MV-4-11 (cell line): ENCODE data around the gene MAGI1.
A peak's percentile ranks its signal among the peaks of the same experiment; 100 is the strongest.

Experiments
- DNase-seq: peaks from one replicate; lab custom pipeline; 2025; lab: John Stamatoyannopoulos, UW

MAGI1 gene

GRCh38 chr3:65831733-65832425 is 206.8 kb downstream of the MAGI1 start:
- no peak for DNase-seq

DNA sequence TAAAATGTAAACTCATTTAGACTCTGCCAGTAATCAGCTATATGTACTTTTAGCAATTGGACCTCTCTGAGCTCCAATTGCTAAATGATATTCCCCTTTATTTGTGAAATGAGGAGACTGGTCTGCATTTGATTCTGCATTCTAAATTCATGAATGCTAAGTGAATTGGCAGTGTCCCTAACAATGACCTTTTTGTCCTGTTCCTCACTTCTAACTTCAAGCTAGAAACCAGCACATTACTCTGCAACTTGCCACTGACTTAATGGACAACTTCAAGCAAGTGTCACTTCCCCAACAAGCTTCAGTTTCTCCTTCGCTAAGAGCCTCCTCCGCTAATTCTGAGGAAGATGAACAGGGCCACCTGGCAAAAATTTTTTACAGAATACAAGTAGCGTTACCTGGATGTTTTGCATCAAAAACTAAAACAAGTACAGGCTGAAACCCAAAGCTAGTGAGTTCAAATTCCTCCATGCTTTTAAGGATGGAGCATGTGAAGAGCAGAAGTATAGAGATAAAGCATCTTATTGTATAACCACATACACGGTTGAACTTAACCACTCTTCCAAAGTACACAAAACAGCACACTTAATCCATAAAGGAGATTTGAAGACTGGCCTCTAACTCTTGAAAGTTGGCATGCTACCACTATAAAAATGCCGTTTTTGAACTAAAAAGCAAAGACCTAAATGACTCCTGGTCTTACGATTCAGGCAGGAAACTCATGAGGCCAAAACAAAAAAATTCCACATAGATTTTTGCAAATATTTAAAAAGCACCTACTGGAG is 207.6 kb downstream of the MAGI1 start:
- DNase-seq: peak; percentile 1

- DNase-seq: no peak
Measured at GRCh38 chr3:65829228-65829627, 209.5 kb downstream of the MAGI1 start.

GRCh38 chr3:65828706-65829105 is 210.0 kb downstream of the MAGI1 start:
- DNase-seq: peak; percentile 21

DNA sequence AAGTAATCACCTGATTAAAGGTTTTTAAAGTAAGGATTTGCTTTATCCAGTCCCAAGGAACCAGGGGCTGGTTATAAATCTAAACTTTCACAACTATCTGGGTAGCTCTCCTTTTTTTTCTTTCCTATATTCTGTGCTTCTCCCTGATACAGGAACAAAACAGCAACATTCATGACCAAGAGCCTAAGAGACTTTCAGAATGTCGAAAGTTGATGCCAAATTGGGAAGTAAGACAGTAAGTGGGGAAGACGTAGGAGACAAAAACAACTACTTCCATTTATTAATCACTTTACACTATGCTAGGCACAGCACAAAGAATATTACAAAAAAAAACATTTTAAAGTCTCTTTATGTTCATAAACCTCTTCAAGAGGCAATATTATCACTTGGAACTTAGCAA is 211.6 kb downstream of the MAGI1 start:
- peak; percentile 60 for DNase-seq

GRCh38 chr3:65824166-65824565 is 214.6 kb downstream of the MAGI1 start:
- DNase-seq: no peak

DNA sequence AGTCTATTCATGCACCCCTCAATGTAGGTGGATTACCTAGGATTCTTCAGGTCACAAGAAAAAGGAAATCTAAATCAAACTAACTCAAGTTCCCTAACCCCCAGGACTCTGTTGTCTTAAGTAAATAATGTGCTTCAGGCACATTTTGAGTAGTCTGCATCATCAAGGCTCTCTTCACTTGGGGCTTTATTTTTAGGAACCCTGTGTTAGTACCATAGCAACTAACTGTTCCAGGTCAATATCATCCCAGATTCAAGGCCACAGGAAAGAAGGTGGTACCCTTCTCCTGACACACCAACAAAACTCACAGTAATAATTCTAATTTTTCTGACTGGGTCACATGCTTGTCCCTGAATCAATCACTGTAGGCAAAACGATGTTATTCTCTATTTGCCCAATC is 218.1 kb downstream of the MAGI1 start:
- DNase-seq: no peak

GRCh38 chr3:65819896-65820295 is 218.8 kb downstream of the MAGI1 start:
- no peak for DNase-seq

GRCh38 chr3:65817553-65818126 is 221.1 kb downstream of the MAGI1 start:
- no peak for DNase-seq

DNA sequence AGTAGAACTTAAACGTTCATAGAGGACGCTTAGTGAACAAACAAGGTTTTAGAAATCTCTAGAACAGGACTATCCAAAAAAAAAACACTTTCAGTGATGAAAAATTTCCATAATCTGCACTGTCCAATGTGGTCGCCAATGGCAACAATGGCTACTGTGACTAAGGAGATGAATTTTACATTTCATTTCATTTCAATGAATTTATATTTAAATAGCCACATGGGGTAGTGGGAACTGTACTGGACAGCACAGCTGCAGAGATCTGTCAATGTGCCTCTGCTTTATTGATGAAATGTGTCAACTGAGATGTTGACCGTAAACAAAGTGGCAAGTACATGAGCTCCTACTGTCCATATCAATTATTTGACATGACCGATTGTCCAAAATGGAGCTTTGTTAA is 222.5 kb downstream of the MAGI1 start:
- DNase-seq: no peak

DNA sequence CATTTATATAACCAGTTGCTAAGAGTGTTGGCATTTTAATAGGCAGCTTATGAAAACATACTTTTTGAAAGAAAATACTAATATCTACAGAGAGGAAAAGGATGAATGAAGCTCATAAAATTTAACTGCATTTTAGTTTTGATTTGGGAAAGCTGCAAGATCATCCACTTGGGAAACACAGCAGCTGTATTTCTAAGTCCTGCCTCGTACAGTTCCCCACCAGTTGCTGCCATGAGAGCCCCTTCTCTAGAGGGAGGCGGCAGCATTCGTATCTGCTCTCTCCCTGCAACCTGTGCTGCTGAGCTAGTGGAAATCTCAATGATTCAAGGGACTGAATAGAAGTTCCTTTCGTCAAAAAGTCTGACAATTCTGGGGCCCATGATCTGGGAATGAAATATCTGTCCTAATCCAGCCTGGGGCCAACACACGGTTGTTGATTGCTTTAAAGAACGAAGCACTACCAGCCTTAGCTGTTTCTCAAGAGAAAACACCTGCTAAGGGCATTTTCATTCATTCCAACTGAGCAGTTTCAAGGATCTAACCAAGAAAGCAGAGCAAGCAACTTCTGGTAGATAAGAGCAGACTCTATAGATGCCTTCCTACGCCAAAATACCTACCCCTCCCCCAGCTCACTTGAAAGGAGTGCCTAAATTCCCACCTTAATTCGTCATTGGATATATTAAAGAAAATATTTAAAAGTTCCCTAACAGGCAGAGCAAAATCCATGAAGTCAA is 223.7 kb downstream of the MAGI1 start:
- DNase-seq: no peak

DNA sequence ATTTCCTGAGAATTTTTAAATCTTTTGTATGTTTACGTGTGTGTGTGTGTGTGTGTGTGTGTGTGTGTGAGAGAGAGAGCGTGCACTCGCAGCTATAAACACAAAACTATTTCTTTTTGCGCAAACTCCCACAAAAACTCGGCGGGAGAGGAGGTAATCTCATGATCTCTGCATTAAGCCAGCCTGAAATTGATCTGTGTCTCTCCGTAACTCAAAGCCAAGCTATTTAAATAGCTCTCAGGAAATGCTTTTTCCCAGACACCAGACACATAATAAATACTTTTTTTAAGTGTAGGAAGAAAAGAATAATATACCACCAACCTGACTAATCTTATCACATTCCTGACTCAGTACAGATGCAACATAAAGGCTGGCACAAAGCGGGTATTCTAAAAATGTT is 226.8 kb downstream of the MAGI1 start:
- no peak for DNase-seq

GRCh38 chr3:65811086-65811761 is 227.5 kb downstream of the MAGI1 start:
- DNase-seq: no peak

- DNase-seq: no peak
Measured at GRCh38 chr3:65810302-65810701, 228.4 kb downstream of the MAGI1 start.

DNA sequence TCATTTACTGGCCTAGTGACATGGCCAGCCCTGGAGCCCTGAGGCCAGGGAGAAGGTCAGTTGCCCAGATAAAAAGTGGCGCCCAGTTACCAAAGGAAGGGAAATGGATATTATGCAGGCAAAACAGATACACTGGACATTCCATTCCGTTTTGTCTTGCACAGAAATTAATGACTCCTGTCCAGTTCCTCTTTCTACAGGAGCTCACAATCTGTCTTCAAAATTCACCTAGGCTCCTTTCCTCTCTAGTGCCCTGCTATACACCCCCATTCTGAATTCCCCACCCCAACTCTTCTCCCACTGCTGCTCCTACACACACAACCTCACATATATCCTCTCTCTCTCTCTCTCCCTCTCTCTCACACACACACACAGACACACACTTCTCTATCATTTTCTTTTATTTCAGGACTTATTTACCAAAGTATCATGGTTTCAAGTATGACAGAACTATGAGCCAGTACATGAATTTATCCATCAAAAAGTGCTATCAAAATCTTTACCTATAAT is 229.0 kb downstream of the MAGI1 start:
- DNase-seq: no peak

DNA sequence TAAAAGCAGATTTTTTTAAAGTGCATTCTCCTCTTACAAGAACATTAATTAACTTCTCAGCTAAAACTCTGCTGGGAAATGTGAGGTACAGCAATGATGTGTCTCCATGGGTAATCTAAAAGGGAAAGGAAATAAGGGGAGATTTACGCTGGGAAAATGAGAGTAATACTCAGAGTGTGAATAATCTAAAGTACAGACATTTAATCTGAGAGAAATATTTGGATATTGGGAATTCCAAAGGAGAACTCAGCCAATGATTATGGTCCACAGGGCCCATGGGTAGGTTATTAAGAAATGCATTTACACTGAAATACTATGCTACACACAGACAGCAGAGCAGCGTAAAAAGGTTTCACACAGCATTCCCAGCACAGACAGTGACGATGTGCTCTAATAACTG is 229.9 kb downstream of the MAGI1 start:
- DNase-seq: no peak

DNA sequence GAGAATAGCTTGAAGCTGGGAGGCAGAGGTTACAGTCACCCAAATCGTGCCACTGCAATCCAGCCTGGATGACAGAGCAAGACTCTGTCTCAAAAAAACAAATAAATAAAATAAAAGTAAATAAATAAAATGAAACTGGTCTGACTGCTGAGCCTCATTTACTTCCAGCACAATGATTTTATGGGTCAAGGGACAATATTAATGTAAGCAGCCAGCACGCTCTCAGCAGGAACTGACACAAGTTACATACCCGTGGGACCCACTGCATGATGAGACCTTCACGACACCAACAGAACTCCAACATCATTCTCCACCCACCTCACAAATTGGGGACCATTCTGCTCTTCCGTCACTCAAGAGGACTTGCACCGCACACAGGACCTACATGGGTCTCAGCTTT is 230.3 kb downstream of the MAGI1 start:
- DNase-seq: no peak

GRCh38 chr3:65807225-65807624 is 231.5 kb downstream of the MAGI1 start:
- DNase-seq: no peak

DNA sequence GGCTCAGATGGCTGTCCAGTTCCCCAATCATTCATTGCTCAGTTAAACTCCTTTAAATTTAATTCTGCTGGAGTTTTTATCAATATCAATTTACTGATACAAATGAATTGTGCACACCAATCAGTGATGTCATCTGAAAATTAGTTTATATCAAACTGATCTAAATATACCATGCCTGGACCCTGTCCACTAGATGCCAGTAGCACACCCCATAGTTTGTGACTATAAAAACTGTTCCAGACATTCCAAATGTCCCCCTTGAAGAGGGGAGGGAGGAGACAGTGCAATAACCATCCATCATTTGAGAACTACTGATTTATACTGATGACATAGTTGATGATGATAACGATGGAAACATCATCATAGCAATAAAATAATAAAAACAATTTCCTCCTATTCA is 232.1 kb downstream of the MAGI1 start:
- no peak for DNase-seq

DNA sequence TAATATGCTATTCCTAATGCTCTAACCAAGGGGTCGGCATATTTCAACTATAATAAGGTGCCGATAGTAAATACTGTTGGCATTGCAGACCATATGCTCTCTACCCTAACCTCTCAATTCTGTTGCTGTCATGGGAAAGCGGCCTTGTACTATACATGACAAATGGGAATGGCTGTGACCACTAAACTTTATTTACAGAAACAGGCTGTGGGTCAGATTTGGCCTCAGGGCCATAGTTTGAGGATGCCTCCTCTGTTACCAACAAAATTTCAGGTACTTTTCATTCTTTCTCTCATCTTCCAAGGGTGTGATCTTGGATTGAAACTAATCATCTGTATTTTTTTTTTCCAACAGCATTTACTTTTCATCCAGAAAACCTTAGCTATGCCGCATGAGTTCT is 242.0 kb downstream of the MAGI1 start:
- no peak for DNase-seq

DNA sequence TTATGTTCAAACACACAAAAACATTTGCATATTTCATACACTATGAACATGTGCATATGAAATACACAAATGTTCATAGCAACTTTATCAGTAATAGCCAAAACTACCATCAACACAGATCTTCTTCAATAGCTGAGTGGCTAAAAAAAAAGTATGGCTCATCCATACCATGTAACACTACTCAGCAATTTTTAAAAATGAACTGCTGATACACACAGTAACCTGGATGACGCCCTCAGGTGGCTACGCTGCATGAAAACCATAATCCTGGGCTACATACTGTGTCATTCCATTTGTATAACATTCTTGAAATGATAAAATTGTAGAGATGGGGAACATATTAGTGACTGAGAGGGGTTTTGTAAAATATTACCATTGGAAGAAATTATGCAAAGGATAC is 243.6 kb downstream of the MAGI1 start:
- DNase-seq: no peak
